Measurements from ENCODE around the gene RARRES2.

RARRES2 gene

DNA sequence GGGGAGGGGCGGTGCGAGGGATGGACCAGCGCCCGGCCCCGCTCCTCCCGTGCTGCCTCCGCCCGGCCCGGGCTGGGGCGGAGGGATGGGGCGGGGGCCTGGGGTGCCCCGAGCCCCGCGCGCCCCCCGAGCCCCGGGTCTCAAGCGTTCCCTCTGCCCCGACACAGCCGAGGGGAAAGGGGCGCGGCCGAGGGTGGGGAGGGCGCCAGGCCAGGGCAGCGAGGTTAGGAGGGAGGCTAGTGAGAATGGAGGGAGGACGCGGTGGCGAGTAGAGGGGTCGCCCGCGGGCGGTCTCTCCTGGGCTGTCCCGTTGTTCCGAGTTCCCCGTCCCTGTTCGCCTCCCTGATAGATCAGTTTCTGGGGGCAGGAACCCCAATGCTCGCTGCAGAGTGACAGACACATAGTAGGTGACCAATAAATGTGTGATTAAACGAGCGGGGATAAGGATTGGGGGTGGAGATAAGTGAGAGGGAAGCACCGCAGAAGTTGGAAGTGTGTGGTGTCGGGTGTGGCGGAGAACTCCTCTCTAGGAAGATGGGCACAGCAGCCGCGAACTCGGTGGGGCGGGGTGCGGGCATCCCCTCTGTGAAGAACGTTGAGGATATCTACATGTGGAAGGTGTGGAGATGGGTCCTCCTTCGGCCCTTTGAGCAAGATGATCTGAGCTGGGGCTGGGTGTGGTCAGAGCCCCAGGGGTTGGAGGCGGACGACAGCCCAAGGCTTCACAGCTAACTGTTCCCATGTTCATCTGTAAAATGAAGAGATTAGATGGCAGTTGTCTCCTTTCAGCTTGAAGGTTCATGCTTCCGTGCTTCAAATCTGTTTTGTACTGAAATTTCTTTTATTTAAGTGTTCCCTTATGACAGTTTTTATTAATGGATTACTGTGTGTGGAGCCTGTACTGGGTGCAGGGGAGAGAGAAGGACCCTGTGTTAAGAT is 38.3 kb upstream of the RARRES2 start:
- peaks cover 2% of the 10 kb centered on the region for H3K36me3 Mint-ChIP-seq
- no peaks in the 10 kb centered on the region for H3K9me3 Mint-ChIP-seq
- H3K27ac Mint-ChIP-seq: peak overlapping the region; percentile 67
- no peaks in the 10 kb centered on the region for H3K27me3 Mint-ChIP-seq
- peaks cover 55% of the 10 kb centered on the region for H3K4me1 Mint-ChIP-seq
- peak overlapping the region; percentile 95 for H3K4me3 Mint-ChIP-seq

GRCh38 chr7:150378853-150379440 is 37.5 kb upstream of the RARRES2 start, which contains the start of gene ZNF775:
ZNF775 (plus strand) TSS chr7:150379330; CDS start chr7:150388471, 9,141 bp downstream.
- H3K4me1 Mint-ChIP-seq: peaks cover 62% of the 10 kb centered on the region
- H3K36me3 Mint-ChIP-seq: peaks cover 2% of the 10 kb centered on the region
- peak within 1 kb of the TSS; percentile 95 for H3K4me3 Mint-ChIP-seq
- H3K27ac Mint-ChIP-seq: peak within 1 kb of the TSS; percentile 67
- no peaks in the 10 kb centered on the region for H3K27me3 Mint-ChIP-seq
- H3K9me3 Mint-ChIP-seq: no peaks in the 10 kb centered on the region

DNA sequence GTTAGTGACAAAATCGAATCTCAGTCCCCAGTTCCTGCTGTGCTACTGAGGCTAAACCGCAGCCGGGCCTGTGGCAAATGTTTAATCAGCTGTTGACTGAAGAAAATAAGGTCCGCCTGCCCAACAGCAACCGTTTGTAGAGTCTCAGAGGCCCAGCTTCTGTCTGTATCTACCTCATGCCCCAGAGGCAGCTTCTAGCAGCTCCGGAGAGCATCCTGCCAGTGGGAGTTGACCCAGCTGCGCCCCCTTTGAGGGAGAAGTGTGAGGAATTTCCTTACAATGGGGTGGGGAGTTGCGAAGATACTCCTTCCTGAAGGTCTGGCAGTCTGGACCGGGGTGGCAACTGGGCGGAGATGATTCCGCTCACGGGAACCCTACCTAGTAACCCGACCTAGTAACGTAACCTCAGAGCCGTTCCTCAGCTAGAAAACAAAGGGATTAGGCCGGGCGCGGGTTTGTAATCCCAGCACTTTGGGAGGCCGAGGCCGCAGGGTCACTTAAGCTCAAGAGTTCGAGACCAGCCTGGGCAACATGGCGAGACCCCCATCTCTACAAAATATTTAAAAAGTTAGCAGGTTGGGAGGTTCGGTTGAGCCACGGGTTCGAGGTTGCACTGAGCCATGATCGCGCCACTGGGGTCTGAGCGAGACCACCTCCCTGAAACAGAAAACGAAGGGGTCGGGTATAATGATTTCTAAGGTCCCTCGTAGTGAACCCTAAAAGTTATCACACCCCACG is 36.9 kb upstream of the RARRES2 start:
- peak overlapping the region; percentile 79 for H3K4me3 Mint-ChIP-seq
- peaks cover 2% of the 10 kb centered on the region for H3K36me3 Mint-ChIP-seq
- no peaks in the 10 kb centered on the region for H3K9me3 Mint-ChIP-seq
- H3K27me3 Mint-ChIP-seq: no peaks in the 10 kb centered on the region
- peak overlapping the region; percentile 55 for H3K27ac Mint-ChIP-seq
- H3K4me1 Mint-ChIP-seq: peaks cover 69% of the 10 kb centered on the region

DNA sequence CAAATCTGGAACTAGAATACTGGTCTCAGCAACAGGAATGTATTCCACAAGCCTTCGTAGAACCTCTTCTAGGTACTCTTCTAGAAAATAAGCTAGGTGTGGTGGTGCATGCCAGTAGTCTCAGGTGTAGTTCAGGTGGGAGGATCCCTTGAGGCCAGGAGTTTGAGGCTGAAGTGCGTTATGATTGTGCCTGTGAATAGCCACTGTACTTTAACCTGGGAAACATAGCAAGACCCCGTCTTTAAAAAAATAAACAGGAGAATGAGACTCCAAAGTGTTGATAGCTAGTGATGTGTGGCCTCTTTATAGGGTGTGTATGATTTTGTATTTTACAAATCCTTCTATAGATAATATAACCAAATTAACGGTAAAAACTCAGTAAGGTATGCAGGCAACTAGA is 36.2 kb upstream of the RARRES2 start:
- Mint-ChIP-seq H3K4me3 (peak overlapping the region; percentile 79), H3K4me1 (peaks cover 66% of the 10 kb centered on the region), H3K27me3 (no peaks in the 10 kb centered on the region)

DNA sequence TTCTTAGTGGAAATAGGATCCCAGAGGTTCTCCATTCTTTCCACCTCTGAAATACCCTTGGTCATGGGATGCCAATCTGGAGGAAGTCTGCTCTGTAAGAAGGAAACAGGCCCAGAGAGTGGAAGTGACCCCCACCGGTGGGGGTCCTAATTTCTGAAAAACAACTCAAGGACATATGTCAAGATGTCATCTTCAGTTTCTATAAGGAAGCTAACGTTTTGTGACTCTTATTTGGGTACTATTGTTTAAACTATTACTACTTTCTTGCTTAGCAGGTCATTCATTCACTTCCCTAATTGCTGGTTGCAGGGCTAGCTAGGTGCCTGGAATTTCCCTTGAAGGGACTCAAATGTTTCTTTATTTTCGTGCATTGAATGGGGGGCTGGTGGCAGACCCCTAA is 35.8 kb upstream of the RARRES2 start:
- Mint-ChIP-seq H3K4me1 (peaks cover 64% of the 10 kb centered on the region), H3K4me3 (peak overlapping the region; percentile 79), H3K36me3 (peaks cover 2% of the 10 kb centered on the region), H3K27me3 (no peaks in the 10 kb centered on the region), H3K9me3 (no peaks in the 10 kb centered on the region), H3K27ac (peak overlapping the region; percentile 72)

More for the DNA sequence above, 36.2 kb upstream of the RARRES2 start:
- Mint-ChIP-seq H3K9me3 (no peaks in the 10 kb centered on the region), H3K27ac (peak overlapping the region; percentile 72), H3K36me3 (peaks cover 2% of the 10 kb centered on the region)

GRCh38 chr7:150376560-150376959 is 35.1 kb upstream of the RARRES2 start:
- no peaks in the 10 kb centered on the region for H3K9me3 Mint-ChIP-seq
- no peaks in the 10 kb centered on the region for H3K27me3 Mint-ChIP-seq
- H3K4me1 Mint-ChIP-seq: peaks cover 64% of the 10 kb centered on the region
- peak overlapping the region; percentile 99 for H3K27ac Mint-ChIP-seq
- peaks cover 2% of the 10 kb centered on the region for H3K36me3 Mint-ChIP-seq
- peak overlapping the region; percentile 81 for H3K4me3 Mint-ChIP-seq

- peak overlapping the region; percentile 99 for H3K27ac Mint-ChIP-seq
- no peaks in the 10 kb centered on the region for H3K9me3 Mint-ChIP-seq
- H3K36me3 Mint-ChIP-seq: peaks cover 2% of the 10 kb centered on the region
- peak overlapping the region; percentile 81 for H3K4me3 Mint-ChIP-seq
- H3K4me1 Mint-ChIP-seq: peaks cover 65% of the 10 kb centered on the region
- no peaks in the 10 kb centered on the region for H3K27me3 Mint-ChIP-seq
These were observed 34.5 kb upstream of the RARRES2 start for GRCh38 chr7:150375662-150376521.

DNA sequence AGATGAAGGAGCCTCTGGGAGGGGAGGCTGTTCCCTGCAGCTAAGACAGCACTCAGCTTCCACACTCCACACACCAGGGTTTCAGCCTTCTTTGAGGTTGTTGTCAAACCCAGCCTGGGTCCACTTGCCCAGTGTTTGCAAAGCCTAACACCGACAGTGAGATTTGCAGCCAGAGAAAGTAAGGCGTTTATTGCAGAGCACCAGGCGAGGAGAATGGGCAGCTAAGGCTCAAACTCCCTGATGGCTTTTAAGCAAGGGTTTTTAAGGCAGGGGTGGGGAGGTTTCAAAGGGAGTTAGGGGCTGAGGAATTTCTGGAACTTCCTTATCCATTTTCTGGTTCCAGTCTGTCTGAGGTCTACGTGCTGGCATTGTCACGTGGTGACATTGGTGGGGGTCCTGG is 33.0 kb upstream of the RARRES2 start:
- Mint-ChIP-seq H3K36me3 (peaks cover 2% of the 10 kb centered on the region), H3K4me1 (peaks cover 65% of the 10 kb centered on the region), H3K27me3 (no peaks in the 10 kb centered on the region), H3K9me3 (no peaks in the 10 kb centered on the region), H3K4me3 (no peak overlapping the region), H3K27ac (no peak overlapping the region)

GRCh38 chr7:150374026-150374425 is 32.6 kb upstream of the RARRES2 start:
- Mint-ChIP-seq H3K4me3 (no peak overlapping the region), H3K27me3 (no peaks in the 10 kb centered on the region), H3K9me3 (no peaks in the 10 kb centered on the region), H3K27ac (peak overlapping the region; percentile 59), H3K36me3 (peaks cover 2% of the 10 kb centered on the region), H3K4me1 (peaks cover 68% of the 10 kb centered on the region)

- peaks cover 2% of the 10 kb centered on the region for H3K36me3 Mint-ChIP-seq
- H3K27me3 Mint-ChIP-seq: no peaks in the 10 kb centered on the region
- H3K4me3 Mint-ChIP-seq: no peak overlapping the region
- H3K4me1 Mint-ChIP-seq: peaks cover 68% of the 10 kb centered on the region
- H3K27ac Mint-ChIP-seq: peak overlapping the region; percentile 59
- no peaks in the 10 kb centered on the region for H3K9me3 Mint-ChIP-seq
These were observed 31.8 kb upstream of the RARRES2 start for GRCh38 chr7:150373049-150373801.

DNA sequence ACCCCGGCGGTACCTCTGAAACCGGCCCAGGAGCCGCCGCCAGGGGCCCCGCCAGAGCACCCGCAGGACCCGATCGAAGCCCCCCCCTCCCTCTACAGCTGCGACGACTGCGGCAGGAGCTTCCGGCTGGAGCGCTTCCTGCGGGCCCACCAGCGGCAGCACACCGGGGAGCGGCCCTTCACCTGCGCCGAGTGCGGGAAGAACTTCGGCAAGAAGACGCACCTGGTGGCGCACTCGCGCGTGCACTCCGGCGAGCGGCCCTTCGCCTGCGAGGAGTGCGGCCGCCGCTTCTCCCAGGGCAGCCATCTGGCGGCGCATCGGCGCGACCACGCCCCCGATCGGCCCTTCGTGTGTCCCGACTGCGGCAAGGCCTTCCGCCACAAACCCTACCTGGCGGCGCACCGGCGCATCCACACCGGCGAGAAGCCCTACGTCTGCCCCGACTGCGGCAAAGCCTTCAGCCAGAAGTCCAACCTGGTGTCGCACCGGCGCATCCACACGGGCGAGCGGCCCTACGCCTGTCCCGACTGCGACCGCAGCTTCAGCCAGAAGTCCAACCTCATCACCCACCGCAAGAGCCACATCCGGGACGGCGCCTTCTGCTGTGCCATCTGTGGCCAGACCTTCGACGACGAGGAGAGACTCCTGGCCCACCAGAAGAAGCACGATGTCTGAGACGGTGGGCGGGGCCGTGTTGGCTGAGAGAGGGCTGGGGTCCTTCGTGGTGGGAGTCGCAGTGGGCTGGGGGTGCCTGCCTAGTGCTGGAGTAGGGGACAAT is 31.0 kb upstream of the RARRES2 start:
- H3K4me1 Mint-ChIP-seq: peaks cover 66% of the 10 kb centered on the region
- no peaks in the 10 kb centered on the region for H3K27me3 Mint-ChIP-seq
- no peak overlapping the region for H3K4me3 Mint-ChIP-seq
- no peak overlapping the region for H3K27ac Mint-ChIP-seq
- H3K9me3 Mint-ChIP-seq: no peaks in the 10 kb centered on the region
- peaks cover 2% of the 10 kb centered on the region for H3K36me3 Mint-ChIP-seq

GRCh38 chr7:150371996-150372270 is 30.5 kb upstream of the RARRES2 start:
- H3K27me3 Mint-ChIP-seq: no peaks in the 10 kb centered on the region
- no peak overlapping the region for H3K27ac Mint-ChIP-seq
- peaks cover 2% of the 10 kb centered on the region for H3K36me3 Mint-ChIP-seq
- H3K4me1 Mint-ChIP-seq: peaks cover 67% of the 10 kb centered on the region
- H3K4me3 Mint-ChIP-seq: no peak overlapping the region
- no peaks in the 10 kb centered on the region for H3K9me3 Mint-ChIP-seq

DNA sequence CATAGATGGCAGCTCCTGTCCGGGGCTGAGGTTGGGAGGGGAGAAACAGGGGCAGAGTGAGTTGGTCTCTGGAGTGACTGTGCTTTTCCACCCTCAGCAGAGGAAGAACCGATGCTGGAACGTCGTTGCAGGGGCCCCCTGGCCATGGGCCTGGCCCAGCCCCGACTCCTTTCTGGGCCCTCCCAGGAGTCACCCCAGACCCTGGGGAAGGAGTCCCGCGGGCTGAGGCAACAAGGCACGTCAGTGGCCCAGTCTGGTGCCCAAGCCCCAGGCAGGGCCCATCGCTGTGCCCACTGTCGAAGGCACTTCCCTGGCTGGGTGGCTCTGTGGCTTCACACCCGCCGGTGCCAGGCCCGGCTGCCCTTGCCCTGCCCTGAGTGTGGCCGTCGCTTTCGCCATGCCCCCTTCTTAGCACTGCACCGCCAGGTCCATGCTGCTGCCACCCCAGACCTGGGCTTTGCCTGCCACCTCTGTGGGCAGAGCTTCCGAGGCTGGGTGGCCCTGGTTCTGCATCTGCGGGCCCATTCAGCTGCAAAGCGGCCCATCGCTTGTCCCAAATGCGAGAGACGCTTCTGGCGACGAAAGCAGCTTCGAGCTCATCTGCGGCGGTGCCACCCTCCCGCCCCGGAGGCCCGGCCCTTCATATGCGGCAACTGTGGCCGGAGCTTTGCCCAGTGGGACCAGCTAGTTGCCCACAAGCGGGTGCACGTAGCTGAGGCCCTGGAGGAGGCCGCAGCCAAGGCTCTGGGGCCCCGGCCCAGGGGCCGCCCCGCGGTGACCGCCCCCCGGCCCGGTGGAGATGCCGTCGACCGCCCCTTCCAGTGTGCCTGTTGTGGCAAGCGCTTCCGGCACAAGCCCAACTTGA is 29.9 kb upstream of the RARRES2 start:
- Mint-ChIP-seq H3K4me3 (no peak overlapping the region), H3K36me3 (peaks cover 2% of the 10 kb centered on the region), H3K27ac (peak overlapping the region; percentile 38), H3K27me3 (no peaks in the 10 kb centered on the region), H3K9me3 (no peaks in the 10 kb centered on the region), H3K4me1 (peaks cover 65% of the 10 kb centered on the region)
